Loucy (cell line): ENCODE data around the gene ZNF784.
A peak's percentile ranks its signal among the peaks of the same experiment; 100 is the strongest.

Experiments
- H2AFZ ChIP-seq: fragments of 200-600 bp; sonication (generic); 2 replicates; pipeline ENCODE4 v1.6.0; 2016; ENCODE audit warnings: antibody characterized with exemption, mild to moderate bottlenecking, low read length, moderate library complexity
- H3F3A ChIP-seq: fragments of 200-600 bp; 2 replicates; pipeline ENCODE4 v1.6.0; 2016; ENCODE audit warnings: antibody characterized with exemption, low read depth, mild to moderate bottlenecking
- H3K27me3 ChIP-seq: fragments of 200-600 bp; sonication (generic); 2 replicates; pipeline ENCODE4 v1.6.1; 2014; ENCODE audit warnings: low read length, mild to moderate bottlenecking; ENCODE audit not compliant: insufficient read depth, poor library complexity, severe bottlenecking
- H3K36me3 ChIP-seq: fragments of 200-600 bp; sonication (generic); 2 replicates; pipeline ENCODE4 v1.6.1; 2016; ENCODE audit warnings: low read length; ENCODE audit not compliant: insufficient read depth
- H3K4me1 ChIP-seq: fragments of 200-600 bp; sonication (generic); 2 replicates; pipeline ENCODE4 v1.5.1; 2014; ENCODE audit warnings: low read length, mild to moderate bottlenecking; ENCODE audit not compliant: insufficient read depth, poor library complexity, severe bottlenecking
- H3K4me2 ChIP-seq: fragments of 200-600 bp; sonication (generic); 2 replicates; pipeline ENCODE4 v1.6.0; 2014; ENCODE audit warnings: antibody characterized with exemption, low read length, low read depth, mild to moderate bottlenecking; ENCODE audit not compliant: poor library complexity, severe bottlenecking
- H3K4me3 ChIP-seq: fragments of 200-600 bp; sonication (generic); 2 replicates; pipeline ENCODE4 v1.5.1; 2014; ENCODE audit warnings: low read length, mild to moderate bottlenecking, mixed read lengths; ENCODE audit not compliant: poor library complexity, severe bottlenecking
- H3K79me2 ChIP-seq: fragments of 200-600 bp; sonication (generic); 2 replicates; pipeline ENCODE4 v1.6.1; 2014; ENCODE audit warnings: low read length; ENCODE audit not compliant: insufficient read depth
- H3K9ac ChIP-seq: fragments of 200-600 bp; sonication (generic); 2 replicates; pipeline ENCODE4 v1.6.0; 2014; ENCODE audit warnings: mild to moderate bottlenecking, low read depth, low read length, moderate library complexity; ENCODE audit not compliant: poor library complexity, severe bottlenecking
- H3K9me2 ChIP-seq: fragments of 200-600 bp; sonication (generic); replicated peaks from 2 replicates; pipeline ENCODE4 v1.6.1; 2016; ENCODE audit warnings: low read depth, low read length, mixed read lengths
- H3K9me3 ChIP-seq: fragments of 200-600 bp; sonication (generic); 2 replicates; pipeline ENCODE4 v1.6.1; 2014; ENCODE audit warnings: mild to moderate bottlenecking, antibody characterized with exemption, low read length, low read depth; ENCODE audit not compliant: insufficient read depth
- H4K20me1 ChIP-seq: fragments of 200-600 bp; sonication (generic); 2 replicates; pipeline ENCODE4 v1.6.0; 2014; ENCODE audit warnings: antibody characterized with exemption, low read length, mild to moderate bottlenecking; ENCODE audit not compliant: insufficient read depth, poor library complexity, severe bottlenecking
- EZH2phosphoT487 ChIP-seq: fragments of 200-600 bp; IDR thresholded peaks from 2 replicates; pipeline ENCODE4 v1.6.1; 2018; ENCODE audit warnings: antibody characterized with exemption, mild to moderate bottlenecking, moderate library complexity, borderline replicate concordance
- TF ChIP-seq, protein P1 (sequence below): fragments of 200-600 bp; sonication (generic); conservative IDR thresholded peaks from 2 replicates; pipeline ENCODE4 v1.5.1; 2014; ENCODE audit warnings: mild to moderate bottlenecking, antibody characterized with exemption, low read length

The ZNF784 gene

DNA sequence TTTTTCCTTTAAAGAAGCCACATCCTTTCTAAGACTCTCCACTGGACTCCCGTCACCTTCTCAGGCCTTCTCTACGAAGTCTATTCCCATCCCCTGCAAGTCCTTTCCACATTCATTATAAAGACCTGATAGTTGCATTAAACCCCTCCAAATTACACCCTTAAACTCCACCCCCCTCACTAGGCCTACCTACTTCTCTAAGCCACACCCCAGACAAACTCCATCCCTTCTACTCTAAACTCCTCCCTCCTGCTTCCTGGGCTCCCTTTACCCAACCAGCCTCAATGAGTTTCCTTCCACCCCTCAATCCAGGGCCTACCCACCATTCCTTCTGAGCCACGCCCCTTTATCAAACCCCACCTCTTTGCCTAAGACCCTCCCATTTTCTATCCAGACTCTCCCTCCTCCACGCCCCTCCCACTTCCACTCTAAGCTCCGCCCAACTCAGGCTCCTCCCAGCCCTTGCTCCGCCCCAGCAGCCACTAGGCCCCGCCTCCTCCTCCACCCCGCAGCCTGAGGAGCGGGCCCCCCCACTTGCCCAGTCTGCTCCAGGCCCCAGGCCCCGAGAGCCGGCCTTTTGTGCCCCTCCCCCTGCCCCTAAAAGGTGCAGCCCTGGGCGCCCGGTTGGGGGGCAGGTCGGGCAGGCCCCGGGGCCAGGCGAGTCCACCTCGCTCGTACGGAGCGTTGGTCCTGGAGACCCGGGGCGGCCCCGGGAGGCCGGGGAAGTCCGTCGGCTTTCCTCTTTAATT lies 25.5 kb downstream of the ZNF784 start:
- Histone ChIP-seq H3K36me3 (no peaks in the 10 kb centered on the region), H3K9ac (peak overlapping the region; percentile 97), H3K9me3 (no peaks in the 10 kb centered on the region), H3K79me2 (peaks cover 26% of the 10 kb centered on the region), H3K4me1 (peaks cover 23% of the 10 kb centered on the region), H3K4me3 (peak overlapping the region; percentile 74), H4K20me1 (peaks cover 6% of the 10 kb centered on the region), H3F3A (no peaks in the 10 kb centered on the region), H3K4me2 (peak overlapping the region; percentile 80), H3K27me3 (no peaks in the 10 kb centered on the region), H2AFZ (no peak overlapping the region), H3K9me2 (no peaks in the 10 kb centered on the region)
- TF ChIP-seq, protein P1, sequence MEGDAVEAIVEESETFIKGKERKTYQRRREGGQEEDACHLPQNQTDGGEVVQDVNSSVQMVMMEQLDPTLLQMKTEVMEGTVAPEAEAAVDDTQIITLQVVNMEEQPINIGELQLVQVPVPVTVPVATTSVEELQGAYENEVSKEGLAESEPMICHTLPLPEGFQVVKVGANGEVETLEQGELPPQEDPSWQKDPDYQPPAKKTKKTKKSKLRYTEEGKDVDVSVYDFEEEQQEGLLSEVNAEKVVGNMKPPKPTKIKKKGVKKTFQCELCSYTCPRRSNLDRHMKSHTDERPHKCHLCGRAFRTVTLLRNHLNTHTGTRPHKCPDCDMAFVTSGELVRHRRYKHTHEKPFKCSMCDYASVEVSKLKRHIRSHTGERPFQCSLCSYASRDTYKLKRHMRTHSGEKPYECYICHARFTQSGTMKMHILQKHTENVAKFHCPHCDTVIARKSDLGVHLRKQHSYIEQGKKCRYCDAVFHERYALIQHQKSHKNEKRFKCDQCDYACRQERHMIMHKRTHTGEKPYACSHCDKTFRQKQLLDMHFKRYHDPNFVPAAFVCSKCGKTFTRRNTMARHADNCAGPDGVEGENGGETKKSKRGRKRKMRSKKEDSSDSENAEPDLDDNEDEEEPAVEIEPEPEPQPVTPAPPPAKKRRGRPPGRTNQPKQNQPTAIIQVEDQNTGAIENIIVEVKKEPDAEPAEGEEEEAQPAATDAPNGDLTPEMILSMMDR: no peak
- no peak for TF ChIP-seq EZH2phosphoT487

DNA sequence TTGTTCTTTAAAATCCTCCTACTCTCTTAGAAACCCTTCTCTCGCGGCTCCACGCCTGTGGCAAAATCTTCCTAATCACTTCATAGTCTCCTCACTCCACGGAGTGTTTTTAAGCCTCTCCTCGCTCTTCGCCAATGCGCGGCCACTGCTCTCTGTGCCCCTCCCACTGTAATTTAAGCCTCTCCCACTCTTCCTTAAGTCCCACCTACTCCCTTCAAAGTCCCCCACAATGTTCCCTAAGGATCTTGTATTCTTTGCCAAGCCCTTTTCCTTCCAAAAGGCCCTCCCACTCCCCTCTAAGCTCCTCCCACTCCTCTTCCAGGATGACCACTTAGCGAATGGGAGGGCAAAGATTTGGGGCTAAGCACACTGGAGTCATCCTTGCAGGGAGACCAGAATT lies 26.3 kb downstream of the ZNF784 start:
- H3K9me3 ChIP-seq: no peaks in the 10 kb centered on the region
- peaks cover 23% of the 10 kb centered on the region for H3K4me1 ChIP-seq
- H3F3A ChIP-seq: no peaks in the 10 kb centered on the region
- H3K27me3 ChIP-seq: no peaks in the 10 kb centered on the region
- H2AFZ ChIP-seq: no peak overlapping the region
- peak overlapping the region; percentile 55 for H3K9ac ChIP-seq
- TF ChIP-seq, protein P1: no peak
- no peak for TF ChIP-seq EZH2phosphoT487
- peaks cover 6% of the 10 kb centered on the region for H4K20me1 ChIP-seq
- H3K9me2 ChIP-seq: no peaks in the 10 kb centered on the region
- H3K4me3 ChIP-seq: peak overlapping the region; percentile 74
- no peaks in the 10 kb centered on the region for H3K36me3 ChIP-seq
- H3K79me2 ChIP-seq: peaks cover 26% of the 10 kb centered on the region
- peak overlapping the region; percentile 80 for H3K4me2 ChIP-seq

DNA sequence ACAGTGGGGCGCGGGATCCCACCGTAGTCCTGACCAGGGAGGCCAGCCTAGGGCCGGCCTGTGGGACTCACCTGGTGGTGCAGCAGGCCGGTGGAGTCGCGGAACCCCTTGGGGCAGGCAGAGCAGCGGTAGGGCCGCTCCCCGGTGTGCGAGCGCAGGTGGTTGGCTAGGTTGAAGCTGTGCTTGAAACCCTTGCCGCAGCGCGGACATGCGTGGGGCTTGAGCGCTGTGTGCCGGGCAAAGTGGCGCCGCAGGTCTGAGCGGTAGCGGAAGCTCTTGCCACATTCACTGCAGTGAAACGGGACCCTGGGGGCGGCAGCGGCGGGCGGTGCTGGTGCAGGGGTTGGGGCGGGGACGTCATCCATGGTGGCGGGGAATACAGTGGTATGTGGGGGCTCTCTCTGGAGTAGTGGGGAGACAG lies 26.9 kb downstream of the ZNF784 start:
- Histone ChIP-seq H3K4me2 (no peak overlapping the region), H2AFZ (no peak overlapping the region), H3K4me1 (peaks cover 23% of the 10 kb centered on the region), H3K9me3 (no peaks in the 10 kb centered on the region), H3K4me3 (no peak overlapping the region), H3K27me3 (no peaks in the 10 kb centered on the region), H3K79me2 (peaks cover 26% of the 10 kb centered on the region), H3K9ac (no peak overlapping the region), H3K36me3 (no peaks in the 10 kb centered on the region), H4K20me1 (peaks cover 6% of the 10 kb centered on the region), H3F3A (no peaks in the 10 kb centered on the region), H3K9me2 (no peaks in the 10 kb centered on the region)
- no peak for TF ChIP-seq EZH2phosphoT487
- TF ChIP-seq, protein P1: no peak
